ENCODE results near the gene IGSF1. TPM values are rescaled to one million over a fixed set of nuclear protein-coding genes. Genes with fewer than 3 reads are reported as not detected.

IGSF1 gene
- total and polyA plus RNA-seq, 2 donors (not counting 1 experiment from before 2014, with no cell fraction given): under 0.01 to 0.03 TPM

- Histone ChIP-seq H3K4me2 (ENCODE audit: extremely low read depth, insufficient read depth, low read length) (no peak overlapping the region), H3K4me1 (ENCODE audit: control insufficient read depth, extremely low read depth, insufficient read depth, low read length) (no peaks in the 10 kb centered on the region), H3K27ac (ENCODE audit: insufficient read depth, low read length) (no peak overlapping the region), H3K36me3 (ENCODE audit: control insufficient read depth, insufficient read depth, low read length) (no peaks in the 10 kb centered on the region), H4K20me1 (ENCODE audit: control insufficient read depth, extremely low read depth, insufficient read depth, low read length) (no peaks in the 10 kb centered on the region), H3K79me2 (ENCODE audit: control insufficient read depth, insufficient read depth, low read length) (no peaks in the 10 kb centered on the region), H3K4me3 (replicated peaks in 1 of 4; ENCODE audit: control extremely low read depth in 1 of 4, insufficient read depth in 1 of 4, low read depth in 3 of 4, low read length in 4 of 4) (no peak overlapping the region), H3K9me3 (ENCODE audit: control insufficient read depth, insufficient read depth, low read depth, low read length) (no peaks in the 10 kb centered on the region), H2AFZ (ENCODE audit: low read length) (no peak overlapping the region), H3K27me3 (ENCODE audit: control insufficient read depth, insufficient read depth, low read length) (no peaks in the 10 kb centered on the region), H3K9ac (ENCODE audit: insufficient read depth, low read length) (no peak overlapping the region)
- no peak for DNase-seq (ENCODE audit: low read depth in 2 of 2)
- TF ChIP-seq, protein P1, sequence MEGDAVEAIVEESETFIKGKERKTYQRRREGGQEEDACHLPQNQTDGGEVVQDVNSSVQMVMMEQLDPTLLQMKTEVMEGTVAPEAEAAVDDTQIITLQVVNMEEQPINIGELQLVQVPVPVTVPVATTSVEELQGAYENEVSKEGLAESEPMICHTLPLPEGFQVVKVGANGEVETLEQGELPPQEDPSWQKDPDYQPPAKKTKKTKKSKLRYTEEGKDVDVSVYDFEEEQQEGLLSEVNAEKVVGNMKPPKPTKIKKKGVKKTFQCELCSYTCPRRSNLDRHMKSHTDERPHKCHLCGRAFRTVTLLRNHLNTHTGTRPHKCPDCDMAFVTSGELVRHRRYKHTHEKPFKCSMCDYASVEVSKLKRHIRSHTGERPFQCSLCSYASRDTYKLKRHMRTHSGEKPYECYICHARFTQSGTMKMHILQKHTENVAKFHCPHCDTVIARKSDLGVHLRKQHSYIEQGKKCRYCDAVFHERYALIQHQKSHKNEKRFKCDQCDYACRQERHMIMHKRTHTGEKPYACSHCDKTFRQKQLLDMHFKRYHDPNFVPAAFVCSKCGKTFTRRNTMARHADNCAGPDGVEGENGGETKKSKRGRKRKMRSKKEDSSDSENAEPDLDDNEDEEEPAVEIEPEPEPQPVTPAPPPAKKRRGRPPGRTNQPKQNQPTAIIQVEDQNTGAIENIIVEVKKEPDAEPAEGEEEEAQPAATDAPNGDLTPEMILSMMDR (conservative IDR thresholded peaks at IDR 0.05 in 1 of 2, IDR thresholded peaks at IDR 0.05 in 1 of 2; ENCODE audit: low read depth in 1 of 2, low read length in 2 of 2): no peak
- TF ChIP-seq EZH2 (IDR thresholded peaks at IDR 0.05; ENCODE audit: low read length, missing control alignments): no peak
These were observed 50.0 kb downstream of the IGSF1 start for GRCh38 chrX:131239057-131239456.

- no peak for DNase-seq (ENCODE audit: low read depth in 2 of 2)
- no peak overlapping the region for H3K4me3 ChIP-seq (replicated peaks in 1 of 4; ENCODE audit: control extremely low read depth in 1 of 4, insufficient read depth in 1 of 4, low read depth in 3 of 4, low read length in 4 of 4)
- no peaks in the 10 kb centered on the region for H3K9me3 ChIP-seq (ENCODE audit: control insufficient read depth, insufficient read depth, low read depth, low read length)
- no peaks in the 10 kb centered on the region for H3K79me2 ChIP-seq (ENCODE audit: control insufficient read depth, insufficient read depth, low read length)
- no peak overlapping the region for H2AFZ ChIP-seq (ENCODE audit: low read length)
- no peaks in the 10 kb centered on the region for H3K27me3 ChIP-seq (ENCODE audit: control insufficient read depth, insufficient read depth, low read length)
- no peak overlapping the region for H3K9ac ChIP-seq (ENCODE audit: insufficient read depth, low read length)
- no peaks in the 10 kb centered on the region for H4K20me1 ChIP-seq (ENCODE audit: control insufficient read depth, extremely low read depth, insufficient read depth, low read length)
- no peaks in the 10 kb centered on the region for H3K36me3 ChIP-seq (ENCODE audit: control insufficient read depth, insufficient read depth, low read length)
- H3K27ac ChIP-seq (ENCODE audit: insufficient read depth, low read length): no peak overlapping the region
- TF ChIP-seq EZH2 (IDR thresholded peaks at IDR 0.05; ENCODE audit: low read length, missing control alignments): no peak
- TF ChIP-seq, protein P1 (conservative IDR thresholded peaks at IDR 0.05 in 1 of 2, IDR thresholded peaks at IDR 0.05 in 1 of 2; ENCODE audit: low read depth in 1 of 2, low read length in 2 of 2): no peak
- no peaks in the 10 kb centered on the region for H3K4me1 ChIP-seq (ENCODE audit: control insufficient read depth, extremely low read depth, insufficient read depth, low read length)
- no peak overlapping the region for H3K4me2 ChIP-seq (ENCODE audit: extremely low read depth, insufficient read depth, low read length)
These were observed 51.7 kb downstream of the IGSF1 start for GRCh38 chrX:131237363-131237762.

- Histone ChIP-seq H3K4me3 (replicated peaks in 1 of 4; ENCODE audit: control extremely low read depth in 1 of 4, insufficient read depth in 1 of 4, low read depth in 3 of 4, low read length in 4 of 4) (no peak overlapping the region), H2AFZ (ENCODE audit: low read length) (no peak overlapping the region), H3K9me3 (ENCODE audit: control insufficient read depth, insufficient read depth, low read depth, low read length) (no peaks in the 10 kb centered on the region), H4K20me1 (ENCODE audit: control insufficient read depth, extremely low read depth, insufficient read depth, low read length) (no peaks in the 10 kb centered on the region), H3K27me3 (ENCODE audit: control insufficient read depth, insufficient read depth, low read length) (no peaks in the 10 kb centered on the region), H3K4me2 (ENCODE audit: extremely low read depth, insufficient read depth, low read length) (no peak overlapping the region), H3K36me3 (ENCODE audit: control insufficient read depth, insufficient read depth, low read length) (no peaks in the 10 kb centered on the region), H3K4me1 (ENCODE audit: control insufficient read depth, extremely low read depth, insufficient read depth, low read length) (no peaks in the 10 kb centered on the region), H3K9ac (ENCODE audit: insufficient read depth, low read length) (no peak overlapping the region), H3K79me2 (ENCODE audit: control insufficient read depth, insufficient read depth, low read length) (no peaks in the 10 kb centered on the region), H3K27ac (ENCODE audit: insufficient read depth, low read length) (no peak overlapping the region)
- TF ChIP-seq EZH2 (IDR thresholded peaks at IDR 0.05; ENCODE audit: low read length, missing control alignments): no peak
- DNase-seq (ENCODE audit: low read depth in 2 of 2): peak in 1 of 2 donors; percentile 0
These were observed 53.1 kb downstream of the IGSF1 start for GRCh38 chrX:131235768-131236545.

Data from fibroblast of lung (primary cell).